Lung (tissue), 12 donors: ENCODE results near the gene UGT1A6. TPM values are rescaled to one million over a fixed set of nuclear protein-coding genes. Genes with fewer than 3 reads are reported as not detected.

Experiments
- ATAC-seq: fragments of 200-7000 bp; cut with Tn5 transposase; one replicate; pipeline ENCODE4 v1.9.1; 2020; ENCODE audit warnings: moderate number of reproducible peaks; ENCODE audit not compliant: insufficient read depth, low FRiP score
- DNase-seq, 3 donors: peaks; one replicate each; pipeline ENCODE4 v3.0.0-alpha.2; 2013 to 2017
- H3K27ac ChIP-seq, 2 donors: one replicate each; pipeline ENCODE4 v1.5.1; 2013; ENCODE audit warnings: mild to moderate bottlenecking in 2 of 2, moderate library complexity in 2 of 2, control low read depth in 1 of 2, inconsistent platforms in 1 of 2, low read depth in 1 of 2, low read length in 1 of 2
- H3K27me3 ChIP-seq, 3 donors: one replicate each; pipeline ENCODE4 v1.5.1; 2013; ENCODE audit warnings: low read length in 2 of 3; ENCODE audit not compliant: control insufficient read depth in 3 of 3, insufficient read depth in 3 of 3
- H3K36me3 ChIP-seq, 4 donors: one replicate each; pipeline ENCODE4 v1.5.1; 2013; ENCODE audit warnings: low read length in 4 of 4, mild to moderate bottlenecking in 1 of 4, moderate library complexity in 1 of 4; ENCODE audit not compliant: control insufficient read depth in 4 of 4, insufficient read depth in 4 of 4
- H3K4me1 ChIP-seq, 5 donors: one replicate each; pipeline ENCODE4 v1.5.1; 2013; ENCODE audit warnings: low read length in 5 of 5, mild to moderate bottlenecking in 2 of 5, moderate library complexity in 1 of 5; ENCODE audit not compliant: control insufficient read depth in 5 of 5, insufficient read depth in 5 of 5
- H3K4me3 ChIP-seq: one replicate; pipeline ENCODE4 v1.5.1; 2013; ENCODE audit warnings: mild to moderate bottlenecking, control low read depth, moderate library complexity
- H3K9ac ChIP-seq, 2 donors: one replicate each; pipeline ENCODE4 v1.5.1; 2013; ENCODE audit warnings: low read length in 2 of 2, control low read depth in 1 of 2; ENCODE audit not compliant: insufficient read depth in 1 of 2
- H3K9me3 ChIP-seq, 4 donors: one replicate each; pipeline ENCODE4 v1.5.1; 2013; ENCODE audit warnings: low read length in 3 of 4, mild to moderate bottlenecking in 1 of 4, moderate library complexity in 1 of 4; ENCODE audit not compliant: control insufficient read depth in 4 of 4, insufficient read depth in 3 of 4
- WGBS, 2 donors: extraction: QIAGEN DNeasy Blood & Tissue Kit; methylation state at CpG; one replicate each; pipeline ENCODE4 v1.1.7; 2013; 5-methylcytosine and 5-hydroxymethylcytosine counted together
- polyA plus RNA-seq, 2 donors: library from polyadenylated mRNA; stranded (reverse); fragments of 200-250 nt; gene quantifications; one replicate each; pipeline ENCODE4 v1.2.1, GENCODE V29; 2013
- total RNA-seq, 2 donors: library from RNA; depleted of rRNA in 1 of 2; stranded (reverse); fragments of >200 nt in 1 of 2; gene quantifications; one replicate each; pipeline ENCODE4 v1.2.1, GENCODE V29; 2014 to 2021
- TF ChIP-seq, protein P1 (sequence below): IDR thresholded peaks from 2 replicates; pipeline ENCODE4 v1.5.1; 2012; ENCODE audit warnings: mild to moderate bottlenecking; ENCODE audit errors: control extremely low read depth, extremely low read depth
- donor health status: control.
- donor health status: control.
- donor health status: Bipolar disorder and iron deficiency.
- donor health status: healthy.
- donor health status: DM: yes; HTN: yes; CAD: no.

UGT1A6 gene
- total and polyA plus RNA-seq, 4 donors: 0.63 to 2.3 (median 1.5) TPM

GRCh38 chr2:233712611-233713261, 20.0 kb downstream of the UGT1A6 start, which contains the start of gene UGT1A5:
TSS of gene UGT1A5 (plus strand) at chr2:233712907. CDS start at chr2:233712992, 85 bp downstream.
- DNase-seq: no peak

DNA sequence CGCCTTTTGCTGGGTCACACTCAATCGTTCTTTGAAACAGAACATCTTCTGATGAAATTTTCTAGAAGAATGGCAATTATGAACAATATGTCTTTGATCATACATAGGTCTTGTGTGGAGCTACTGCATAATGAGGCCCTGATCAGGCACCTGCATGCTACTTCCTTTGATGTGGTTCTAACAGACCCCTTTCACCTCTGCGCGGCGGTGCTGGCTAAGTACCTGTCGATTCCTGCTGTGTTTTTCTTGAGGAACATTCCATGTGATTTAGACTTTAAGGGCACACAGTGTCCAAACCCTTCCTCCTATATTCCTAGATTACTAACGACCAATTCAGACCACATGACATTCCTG, 20.5 kb downstream of the UGT1A6 start:
- no peak for DNase-seq
- no peak for ATAC-seq
- Histone ChIP-seq H3K27ac (no peak overlapping the region), H3K9me3 (no peaks in the 10 kb centered on the region), H3K36me3 (no peaks in the 10 kb centered on the region), H3K4me1 (no peaks in the 10 kb centered on the region), H3K9ac (no peak overlapping the region), H3K4me3 (no peak overlapping the region), H3K27me3 (no peaks in the 10 kb centered on the region)
- TF ChIP-seq, protein P1, sequence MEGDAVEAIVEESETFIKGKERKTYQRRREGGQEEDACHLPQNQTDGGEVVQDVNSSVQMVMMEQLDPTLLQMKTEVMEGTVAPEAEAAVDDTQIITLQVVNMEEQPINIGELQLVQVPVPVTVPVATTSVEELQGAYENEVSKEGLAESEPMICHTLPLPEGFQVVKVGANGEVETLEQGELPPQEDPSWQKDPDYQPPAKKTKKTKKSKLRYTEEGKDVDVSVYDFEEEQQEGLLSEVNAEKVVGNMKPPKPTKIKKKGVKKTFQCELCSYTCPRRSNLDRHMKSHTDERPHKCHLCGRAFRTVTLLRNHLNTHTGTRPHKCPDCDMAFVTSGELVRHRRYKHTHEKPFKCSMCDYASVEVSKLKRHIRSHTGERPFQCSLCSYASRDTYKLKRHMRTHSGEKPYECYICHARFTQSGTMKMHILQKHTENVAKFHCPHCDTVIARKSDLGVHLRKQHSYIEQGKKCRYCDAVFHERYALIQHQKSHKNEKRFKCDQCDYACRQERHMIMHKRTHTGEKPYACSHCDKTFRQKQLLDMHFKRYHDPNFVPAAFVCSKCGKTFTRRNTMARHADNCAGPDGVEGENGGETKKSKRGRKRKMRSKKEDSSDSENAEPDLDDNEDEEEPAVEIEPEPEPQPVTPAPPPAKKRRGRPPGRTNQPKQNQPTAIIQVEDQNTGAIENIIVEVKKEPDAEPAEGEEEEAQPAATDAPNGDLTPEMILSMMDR: no peak
- WGBS, 2 donors: 73 to 79% methylated on average over 7 of the region's 7 CpGs

More at GRCh38 chr2:233712611-233713261, 20.0 kb downstream of the UGT1A6 start, which contains the start of gene UGT1A5:
- Histone ChIP-seq H3K36me3 (no peaks in the 10 kb centered on the region), H3K9me3 (no peaks in the 10 kb centered on the region), H3K4me1 (no peaks in the 10 kb centered on the region), H3K4me3 (no peak within 1 kb of the TSS), H3K9ac (no peak within 1 kb of the TSS), H3K27ac (no peak within 1 kb of the TSS), H3K27me3 (no peaks in the 10 kb centered on the region)
- no peak for ATAC-seq
- 81 to 85% methylated on average over 14 of the region's 14 CpGs for WGBS, 2 donors
- TF ChIP-seq, protein P1: no peak

GRCh38 chr2:233714121-233714520, 21.4 kb downstream of the UGT1A6 start:
- Histone ChIP-seq H3K4me3 (no peak overlapping the region), H3K27me3 (no peaks in the 10 kb centered on the region), H3K9me3 (no peaks in the 10 kb centered on the region), H3K36me3 (no peaks in the 10 kb centered on the region), H3K4me1 (no peaks in the 10 kb centered on the region), H3K9ac (no peak overlapping the region), H3K27ac (no peak overlapping the region)
- TF ChIP-seq, protein P1: no peak
- DNase-seq (no peak), ATAC-seq (no peak)
- WGBS, 2 donors: 56 to 73% methylated on average over 2 of the region's 2 CpGs

DNA sequence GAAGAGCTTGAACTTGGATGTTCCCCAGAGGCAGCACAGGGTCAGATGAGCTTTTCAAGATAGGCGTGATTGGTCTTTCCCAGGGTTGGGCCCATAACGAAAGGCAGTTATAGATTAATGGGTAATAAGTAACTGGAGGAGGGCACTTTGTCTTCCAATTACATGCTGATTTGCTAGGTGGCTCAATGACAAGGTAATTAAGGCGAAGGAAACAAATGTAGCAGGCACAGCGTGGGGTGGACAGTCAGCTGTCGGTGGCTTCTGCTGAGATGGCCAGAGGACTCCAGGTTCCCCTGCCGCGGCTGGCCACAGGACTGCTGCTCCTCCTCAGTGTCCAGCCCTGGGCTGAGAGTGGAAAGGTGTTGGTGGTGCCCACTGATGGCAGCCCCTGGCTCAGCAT, 25.9 kb downstream of the UGT1A6 start, which contains the start of gene UGT1A4:
Gene UGT1A4 (plus strand): TSS at position 185 of the 400 bp plus-strand sequence. CDS start 85 bp downstream, at position 270.
- Histone ChIP-seq H3K27ac (no peak within 1 kb of the TSS), H3K4me3 (no peak within 1 kb of the TSS), H3K4me1 (no peaks in the 10 kb centered on the region), H3K27me3 (peaks cover 0 to 5% (median 0%) of the 10 kb centered on the region in 3 donors), H3K9me3 (no peaks in the 10 kb centered on the region), H3K9ac (no peak within 1 kb of the TSS), H3K36me3 (no peaks in the 10 kb centered on the region)
- DNase-seq (no peak), ATAC-seq (no peak)
- WGBS, 2 donors: 87 to 90% methylated on average over 7 of the region's 7 CpGs
- TF ChIP-seq, protein P1: no peak
